Keratinocyte (primary cell): ENCODE data around the gene ADM2.

Source experiments
- CTCF ChIP-seq, 3 experiments: IDR thresholded peaks in 1 of 3; conservative IDR thresholded peaks in 1 of 3; optimal IDR thresholded peaks in 1 of 3; 2 replicates in 2 of 3; 3 replicates in 1 of 3; pipeline versions ENCODE3 to v1.5.1; 2011; ENCODE audit warnings: low read length in 3 of 3, mild to moderate bottlenecking in 3 of 3, moderate library complexity in 2 of 3, control low read depth in 1 of 3, inconsistent platforms in 1 of 3; ENCODE audit not compliant: insufficient read depth in 2 of 3; ENCODE audit errors: extremely low read depth in 1 of 3
- EZH2 ChIP-seq: IDR thresholded peaks from one replicate; pipeline ENCODE4 v1.6.1; 2012; ENCODE audit warnings: inconsistent platforms, mild to moderate bottlenecking, low read length, moderate library complexity

GRCh38 chr22:50483106-50483505, 1.8 kb downstream of the ADM2 start:
- TF ChIP-seq CTCF (optimal IDR thresholded peaks at IDR 0.05 in 1 of 3, IDR thresholded peaks at IDR 0.05 in 1 of 3, conservative IDR thresholded peaks at IDR 0.05 in 1 of 3; ENCODE audit: extremely low read depth in 1 of 3, insufficient read depth in 2 of 3, low read length in 3 of 3) (no peak), EZH2 (no peak)
